GM19397 (cell line): Measurements from ENCODE around the gene LAMA4.

Experiments
- ATAC-seq: cut with Tn5 transposase; IDR thresholded peaks from one replicate; pipeline ENCODE4 v1.9.1; 2021; ENCODE audit warnings: mild to moderate bottlenecking, moderate library complexity; ENCODE audit not compliant: unreplicated experiment

LAMA4 gene

DNA sequence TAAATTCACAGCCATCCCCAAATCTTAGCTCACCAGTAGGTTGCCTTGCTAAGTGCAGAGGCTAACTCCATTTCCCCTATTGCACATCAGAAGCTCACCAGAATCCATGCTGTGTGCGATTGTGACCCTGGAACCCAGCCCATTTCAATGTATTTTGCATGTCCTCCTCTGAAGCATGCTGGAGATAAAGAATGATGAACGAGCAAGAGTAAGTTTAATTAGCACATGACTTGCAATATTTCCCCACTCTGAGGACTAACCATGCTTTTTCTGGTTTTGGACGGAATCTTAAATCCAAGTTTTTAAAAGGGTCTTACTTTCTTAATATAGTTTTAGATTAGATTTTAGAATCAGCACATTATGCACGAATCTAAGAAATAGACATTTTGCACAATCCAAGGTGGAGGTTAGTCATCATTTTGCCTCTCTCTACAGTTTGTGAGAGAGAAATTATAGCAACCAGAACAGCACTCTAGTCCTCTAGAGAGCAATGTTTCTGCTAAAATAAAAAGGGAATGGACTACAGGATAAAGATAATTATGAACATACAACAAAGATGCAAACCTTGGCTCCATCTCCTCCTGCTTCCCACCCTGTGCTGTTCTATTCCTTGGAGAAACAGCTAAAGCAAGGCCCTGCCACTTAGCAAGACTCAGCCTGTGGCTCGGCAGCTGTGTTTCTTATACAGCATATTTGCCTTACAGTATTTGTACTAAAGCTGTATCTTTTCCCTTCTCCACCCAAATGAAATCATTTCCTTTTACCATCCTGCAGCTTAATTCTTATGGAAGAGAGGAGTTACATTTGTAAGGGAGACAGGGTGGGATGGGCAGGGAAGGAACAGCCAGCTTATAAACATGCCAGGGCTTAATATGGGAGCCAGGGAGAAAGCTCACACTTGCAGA, 24.9 kb upstream of the LAMA4 start:
- ATAC-seq, result no peak

DNA sequence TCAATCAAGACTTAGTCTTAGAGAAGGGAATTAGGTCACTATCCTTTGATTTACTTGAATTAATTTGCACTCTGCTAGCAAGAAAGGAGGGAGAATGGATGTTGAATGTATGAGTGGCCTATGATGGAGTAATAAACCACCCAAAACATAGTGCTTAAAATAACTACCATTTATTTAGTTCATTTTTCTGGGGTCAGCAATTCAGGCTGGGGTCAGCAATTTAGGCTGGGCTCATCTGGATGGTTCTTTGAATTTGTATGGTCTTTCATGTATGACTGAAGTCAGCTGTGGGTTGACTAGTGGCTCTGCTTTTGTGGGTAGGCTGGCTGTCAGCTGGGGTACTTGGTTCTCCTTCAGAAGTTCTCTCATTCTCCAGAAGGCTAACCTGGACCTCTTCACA, 21.0 kb upstream of the LAMA4 start:
- ATAC-seq, result no peak

DNA sequence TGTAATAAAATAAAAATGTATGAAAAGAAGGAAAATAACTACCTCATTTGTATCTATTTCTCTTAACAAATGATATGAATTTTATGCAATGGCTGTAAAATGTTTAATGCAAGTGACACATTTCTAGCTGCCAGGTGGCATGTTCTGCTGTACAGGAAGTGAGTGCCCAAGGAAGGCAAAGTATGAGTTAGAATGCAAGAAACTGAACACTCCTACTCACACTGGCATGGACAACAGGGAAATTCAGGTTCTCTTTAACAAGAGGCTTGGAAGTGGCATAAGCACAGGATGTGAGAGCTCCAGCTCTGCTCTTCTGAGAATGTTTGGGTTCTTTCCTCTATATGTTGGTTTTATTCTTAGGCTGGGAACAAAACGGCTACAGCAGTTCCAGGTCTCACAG, 20.4 kb upstream of the LAMA4 start:
- ATAC-seq, result no peak

DNA sequence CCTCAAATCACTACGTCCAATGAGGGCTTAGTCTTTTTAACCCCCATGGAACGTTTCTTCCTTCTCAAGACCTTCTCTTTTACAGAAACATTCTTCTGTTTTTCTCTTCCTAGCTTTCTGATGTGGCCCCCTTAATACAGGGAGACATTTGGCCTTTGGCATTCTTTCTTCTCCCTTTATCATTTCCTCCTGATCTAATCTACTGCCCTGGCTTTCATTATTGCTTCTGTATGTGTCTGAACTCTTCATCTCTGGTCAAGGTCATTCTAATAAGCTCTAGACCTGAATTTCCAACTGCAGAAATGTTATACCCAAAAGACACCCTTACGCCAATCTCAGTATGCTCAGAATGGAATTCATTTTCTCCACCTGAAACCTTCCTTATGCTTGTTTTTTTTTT, 18.4 kb upstream of the LAMA4 start:
- ATAC-seq, result no peak

DNA sequence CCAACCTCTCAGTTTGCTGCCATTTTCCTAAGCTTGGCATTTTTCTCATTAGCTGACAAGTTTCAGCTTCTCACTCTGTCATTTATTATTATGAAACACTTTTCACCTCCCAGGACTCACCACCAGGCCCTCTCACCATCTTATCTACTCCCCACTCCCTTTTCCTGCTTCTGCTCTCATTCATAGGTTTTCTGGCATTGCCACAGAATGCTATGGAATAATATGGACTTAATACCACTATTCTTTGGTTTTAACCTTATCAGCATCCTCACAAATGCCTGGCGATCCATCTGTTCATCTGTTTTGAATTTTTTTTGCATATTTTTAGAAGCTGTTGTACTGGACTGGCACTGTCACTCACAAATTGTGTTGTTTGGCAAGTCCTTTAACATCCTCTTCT, 16.4 kb upstream of the LAMA4 start:
- no peak for ATAC-seq

DNA sequence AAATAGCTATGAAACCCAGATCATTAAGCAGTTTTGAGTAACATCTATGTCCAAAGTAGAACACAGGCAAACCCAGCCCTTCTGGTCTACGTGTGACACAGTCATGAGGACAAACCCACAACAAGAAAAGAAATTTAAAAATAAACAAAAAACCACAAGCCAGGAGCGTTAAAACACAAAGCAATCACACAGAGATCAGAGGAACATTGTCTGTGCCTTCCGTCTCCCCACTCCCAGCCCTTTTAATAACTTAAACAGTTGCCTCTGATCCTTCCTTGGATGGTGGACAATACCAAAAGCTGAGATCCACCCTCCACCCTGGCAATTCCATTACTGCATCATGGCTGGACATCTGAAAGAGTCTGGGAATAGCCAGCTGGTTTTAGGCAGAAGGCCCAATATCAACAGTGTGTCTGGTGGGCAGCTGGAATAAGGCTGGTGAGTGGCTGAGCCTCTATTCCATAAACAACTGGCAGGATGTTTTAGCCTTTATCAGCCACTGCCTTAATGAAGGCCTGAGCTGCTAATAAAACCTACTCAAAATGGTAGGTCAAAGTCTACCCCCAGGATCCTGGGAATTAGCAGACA, 15.7 kb upstream of the LAMA4 start:
- ATAC-seq, result no peak

DNA sequence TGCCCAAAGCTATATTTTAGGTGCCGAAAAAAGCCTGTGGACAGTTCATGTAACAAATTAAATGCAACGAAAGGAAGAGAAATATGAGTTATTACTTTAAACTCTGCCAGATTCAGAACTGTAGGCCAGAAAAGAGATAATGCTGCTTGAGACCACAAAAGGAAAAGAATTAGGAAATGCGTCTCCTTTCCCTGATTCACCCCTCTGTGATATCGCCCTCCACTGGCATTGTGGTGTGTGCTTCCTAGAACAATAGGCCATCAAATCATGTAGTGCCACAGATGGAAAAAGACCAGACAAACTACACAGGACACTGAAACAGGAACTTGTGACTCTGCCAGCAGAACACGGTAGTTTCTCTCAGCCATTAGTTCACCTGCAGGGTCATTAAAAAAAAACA, 14.7 kb upstream of the LAMA4 start:
- ATAC-seq, result no peak

DNA sequence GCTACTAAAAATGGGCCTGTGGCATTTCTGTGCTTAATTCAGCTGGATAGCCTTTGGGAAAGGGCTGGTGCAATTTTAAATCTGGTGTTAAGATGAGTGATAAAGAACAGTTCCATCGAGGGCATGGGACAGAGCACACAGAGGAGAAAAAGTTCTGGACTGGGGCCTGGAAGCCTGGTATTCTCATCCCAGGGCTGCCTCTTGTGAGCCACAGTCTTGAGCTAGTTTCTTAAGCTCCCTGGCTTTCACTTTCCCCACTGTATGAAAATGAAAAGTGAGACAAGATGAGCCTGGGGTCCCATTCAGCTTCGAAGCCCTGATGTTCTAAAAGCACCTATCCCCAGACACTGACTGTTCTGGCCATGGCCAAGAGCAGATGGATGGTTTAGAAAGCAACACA, 14.3 kb upstream of the LAMA4 start:
- ATAC-seq, result no peak

DNA sequence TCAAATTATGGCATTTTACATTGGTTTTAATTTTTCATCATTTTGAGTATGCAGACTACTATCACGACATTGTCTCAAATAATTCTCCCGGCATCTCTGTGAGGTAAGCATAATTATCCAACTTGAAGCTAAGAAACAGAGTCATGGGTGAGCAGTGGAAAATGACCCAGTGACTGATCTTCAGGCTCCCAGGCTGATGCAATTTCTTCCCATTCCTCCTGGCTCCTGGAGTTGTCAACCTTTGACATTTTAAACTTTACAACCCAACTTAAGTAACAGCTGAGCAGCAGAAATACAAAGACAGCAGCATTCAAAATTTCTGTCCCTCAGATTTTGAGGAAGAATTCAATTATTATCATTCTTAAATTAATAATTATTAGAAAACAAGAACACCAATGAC, 13.7 kb upstream of the LAMA4 start:
- no peak for ATAC-seq

DNA sequence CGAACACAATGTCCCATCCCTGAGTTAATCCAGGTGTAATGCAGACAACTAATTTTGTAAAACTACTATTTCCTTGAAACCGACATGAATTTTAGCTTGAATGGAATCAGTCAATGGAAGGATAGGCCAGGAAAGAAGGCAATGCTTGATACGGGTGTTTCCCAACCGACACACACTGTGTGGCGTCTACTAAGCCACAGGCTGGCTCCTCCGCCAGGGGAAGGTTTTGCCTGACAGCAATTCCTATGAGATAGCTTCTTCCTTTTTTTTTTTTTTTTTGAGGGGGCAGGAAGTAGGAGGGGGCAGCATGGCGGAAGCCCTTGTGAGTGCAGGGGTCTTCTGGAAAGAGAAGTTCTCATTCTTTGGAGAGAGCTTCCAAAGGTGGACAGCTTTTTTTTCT, 12.0 kb upstream of the LAMA4 start:
- no peak for ATAC-seq

DNA sequence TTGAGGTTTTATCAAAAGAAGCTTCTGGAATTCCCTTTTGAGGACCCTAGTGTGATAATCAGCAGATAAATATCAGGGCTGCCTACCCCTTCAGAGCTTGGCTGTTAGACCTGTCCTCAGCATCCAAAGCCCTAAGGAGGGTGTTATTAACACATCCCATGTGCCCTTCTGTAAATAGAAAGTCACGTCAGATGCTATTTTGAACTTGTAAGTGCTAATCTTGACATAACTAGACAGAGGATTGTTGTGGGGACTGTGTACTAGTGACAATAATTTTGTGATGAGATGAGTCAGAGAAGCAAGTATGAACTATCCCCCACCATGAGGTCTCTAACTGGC, 4.9 kb upstream of the LAMA4 start:
- no peak for ATAC-seq

DNA sequence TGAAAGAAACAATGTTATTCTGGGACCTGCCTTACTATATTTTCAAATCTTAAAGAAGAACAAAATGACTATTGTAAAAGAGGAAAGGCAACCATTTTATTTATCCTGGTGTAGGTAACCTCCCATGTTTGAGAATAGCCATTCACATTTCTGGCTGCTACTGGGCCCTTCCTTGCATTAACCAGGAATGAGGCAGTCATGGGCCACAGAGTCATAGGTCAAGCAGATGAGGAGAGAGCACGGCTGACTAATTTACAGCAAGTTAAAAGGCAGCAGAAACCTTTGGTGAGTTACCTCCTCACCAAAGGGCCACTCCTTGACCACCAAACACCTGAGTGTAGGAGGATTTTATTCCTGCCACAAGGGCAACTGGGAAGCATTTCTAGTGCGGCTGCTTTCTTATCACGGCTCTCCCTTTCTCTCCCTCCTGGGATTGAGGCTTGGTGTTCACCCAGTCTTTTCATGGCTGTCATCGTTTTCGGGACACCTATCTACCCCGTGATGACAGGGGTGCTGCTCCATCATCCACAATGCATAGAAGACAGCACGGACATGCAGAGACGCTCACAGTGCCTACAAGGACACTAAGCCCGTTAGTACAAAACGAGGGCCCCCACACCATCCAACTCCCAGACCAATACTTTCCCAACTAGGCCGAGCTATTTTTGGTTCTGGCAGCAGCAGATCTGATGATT, 4.4 kb upstream of the LAMA4 start:
- no peak for ATAC-seq

DNA sequence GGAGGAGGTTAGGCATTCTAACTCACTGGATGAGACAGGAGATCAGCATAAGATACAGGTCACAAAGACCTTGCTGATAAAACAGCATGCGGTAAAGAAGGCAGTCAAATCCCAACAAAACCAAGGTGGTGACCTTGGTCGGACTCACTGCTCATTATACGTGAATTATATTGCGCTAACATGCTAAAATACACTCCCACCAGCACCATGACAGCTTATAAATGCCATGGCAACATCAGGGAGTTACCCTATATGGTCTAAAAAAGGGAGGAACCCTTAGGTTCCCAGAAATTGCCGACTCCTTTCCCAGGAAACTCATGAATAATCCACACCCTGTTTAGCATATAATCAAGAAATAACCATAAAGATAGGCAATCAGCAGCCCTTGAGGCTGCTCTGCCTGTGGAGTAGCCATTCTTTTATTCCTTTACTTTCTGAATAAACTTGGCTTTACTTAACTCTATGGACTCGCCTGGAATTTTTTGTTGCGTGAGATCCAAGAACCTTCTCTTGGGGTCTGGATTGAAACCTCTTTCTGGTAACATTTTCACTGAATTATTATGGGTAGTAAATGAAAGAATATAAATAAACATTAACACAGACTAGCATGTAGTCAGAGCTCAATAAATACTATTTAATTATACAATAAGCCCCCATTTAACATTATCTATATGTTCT, 3.0 kb upstream of the LAMA4 start:
- no peak for ATAC-seq

DNA sequence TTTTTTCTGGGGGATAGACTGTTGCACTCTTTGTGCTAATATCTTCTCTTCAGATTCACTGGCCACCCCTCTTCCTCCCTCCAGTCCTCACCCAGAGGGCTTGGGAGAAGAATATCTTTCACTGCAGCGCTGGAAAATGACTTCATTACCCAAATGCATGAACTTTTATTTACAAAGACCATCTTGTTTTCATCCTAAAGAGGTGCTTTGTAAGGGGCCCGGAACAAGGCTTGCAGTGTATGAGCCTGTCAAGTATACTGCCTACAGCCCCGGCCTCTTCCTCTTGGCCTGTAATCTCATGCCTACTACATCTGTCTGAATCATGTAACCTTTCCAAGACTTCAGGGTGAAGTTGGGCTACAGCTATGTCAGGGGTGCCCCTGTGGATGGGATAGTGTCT, 554 bp upstream of the LAMA4 start:
- ATAC-seq, result no peak

DNA sequence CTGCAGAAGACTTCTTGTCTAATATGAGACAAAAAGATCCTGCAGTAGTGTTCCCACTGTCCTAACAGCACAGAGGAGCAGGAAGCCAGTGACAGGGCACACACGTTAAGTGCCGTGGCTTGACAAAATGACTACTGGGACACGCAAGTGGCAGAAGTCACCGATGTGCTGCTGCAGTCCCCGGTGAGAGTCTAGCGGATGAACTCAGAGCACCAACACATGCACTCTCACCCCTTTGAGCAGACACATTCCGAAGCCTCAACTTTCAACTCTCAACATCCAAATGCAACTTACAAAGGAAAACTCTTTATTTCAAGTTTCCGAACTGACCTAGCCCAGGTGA, 898 bp downstream of the LAMA4 start:
- ATAC-seq, result no peak

DNA sequence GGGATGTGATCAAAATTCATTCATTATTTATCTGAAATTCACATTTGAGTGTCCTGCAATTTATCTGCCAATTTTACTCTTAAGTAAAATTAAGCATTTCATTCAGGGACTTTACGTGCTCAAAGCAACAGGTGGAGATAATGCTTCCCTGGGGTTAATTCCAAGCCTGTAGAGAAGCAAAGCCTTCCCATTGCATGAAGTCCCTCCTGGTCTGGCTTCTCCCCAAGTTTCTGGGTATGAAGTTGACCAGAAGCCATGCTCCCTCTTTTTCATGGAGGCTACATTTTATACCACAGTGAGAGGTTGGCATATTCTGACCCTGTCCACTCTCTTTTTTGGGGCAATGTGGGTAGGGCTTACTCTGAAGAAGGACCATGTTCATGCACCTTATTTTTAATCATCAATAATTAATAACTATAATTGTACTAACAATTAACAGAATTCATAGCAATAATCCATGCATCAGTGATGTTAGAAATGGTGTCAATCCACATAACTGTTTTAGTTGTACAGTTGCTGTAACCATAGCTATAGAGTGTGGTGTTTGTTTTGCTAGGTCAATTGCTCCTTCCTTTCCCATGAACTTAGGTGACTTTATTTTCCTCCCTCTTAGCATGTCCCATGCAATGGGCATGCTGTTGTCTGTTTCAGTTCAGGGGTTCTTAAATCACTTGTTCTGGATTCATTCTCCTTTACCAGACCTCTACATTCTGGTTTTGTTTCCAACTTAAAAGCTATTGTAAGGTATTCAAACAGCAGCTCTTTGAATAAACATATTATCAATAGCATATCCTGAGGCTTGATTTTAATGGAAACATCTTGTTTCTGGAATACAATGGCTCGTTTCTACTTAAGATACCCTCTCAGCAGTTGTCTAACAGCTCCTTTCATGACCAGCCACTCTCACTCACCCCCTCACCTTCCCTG, 1.5 kb downstream of the LAMA4 start:
- ATAC-seq, result no peak

DNA sequence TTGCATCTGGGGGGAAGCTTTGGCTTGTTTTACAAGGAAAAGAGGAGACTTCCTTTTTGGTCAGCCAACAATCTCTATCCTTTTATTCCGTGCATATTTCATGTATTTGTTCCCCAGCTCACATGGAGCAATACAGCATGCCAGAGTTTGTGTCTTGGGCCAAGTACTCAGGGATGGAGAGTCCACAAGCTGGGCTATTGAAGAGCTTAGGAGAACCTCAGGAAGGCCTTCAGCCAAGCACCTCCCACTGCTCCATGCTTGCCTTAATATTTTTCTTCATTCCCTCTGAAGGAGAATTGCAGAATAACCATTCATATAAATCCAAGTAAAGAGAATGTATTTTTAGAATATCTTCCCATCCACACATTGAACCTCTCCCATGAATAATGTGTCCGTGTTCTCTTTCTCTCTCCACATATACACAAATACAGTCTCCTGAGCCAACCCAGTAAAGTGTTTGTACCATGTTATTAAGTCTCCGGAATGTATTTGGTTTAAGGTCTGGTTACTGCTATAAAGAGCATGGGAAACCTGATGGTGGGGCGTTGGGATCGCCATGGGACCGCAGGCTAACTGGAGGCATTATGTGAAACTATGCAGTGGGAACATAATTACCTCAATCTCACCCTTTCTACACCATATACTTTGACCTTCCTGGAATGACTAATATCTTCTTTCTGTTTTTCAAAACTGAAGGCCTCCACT, 3.0 kb downstream of the LAMA4 start:
- no peak for ATAC-seq

DNA sequence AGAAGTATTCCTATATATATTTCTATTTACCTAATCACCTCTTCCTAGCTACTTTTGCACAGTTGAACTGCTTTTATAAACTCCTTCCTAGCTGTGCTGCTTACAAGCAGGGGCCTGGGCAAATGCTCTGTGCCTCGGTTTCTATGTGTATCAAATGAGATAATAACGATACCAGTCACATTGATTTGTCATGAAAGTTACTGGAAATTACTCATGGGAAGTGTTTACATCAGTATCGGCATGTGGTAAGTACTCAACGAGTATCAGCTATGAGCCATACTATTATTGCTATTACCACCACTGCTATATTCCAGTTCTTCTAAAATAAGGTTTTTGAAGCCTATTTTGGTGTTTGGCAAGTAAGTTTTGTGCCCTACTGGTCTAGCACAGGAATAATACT, 4.9 kb downstream of the LAMA4 start:
- no peak for ATAC-seq

DNA sequence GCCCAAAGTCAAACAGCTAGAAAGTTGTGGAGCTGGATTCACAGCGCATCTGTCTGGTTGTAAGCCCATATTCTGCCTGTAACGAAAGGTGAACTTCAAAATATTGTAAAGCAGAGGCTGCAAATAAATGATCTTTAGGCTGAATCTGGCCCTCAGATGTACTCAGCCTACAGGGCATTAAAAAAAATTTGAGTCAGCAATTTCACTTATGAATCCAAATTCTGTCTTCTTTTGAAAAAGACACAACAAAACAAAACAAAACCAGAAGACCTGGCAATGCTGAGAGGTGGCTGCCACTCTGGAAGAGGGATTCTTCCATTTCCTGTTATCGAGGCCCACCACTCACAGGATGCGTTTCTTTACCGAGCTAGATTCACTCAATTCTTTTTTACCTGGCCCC, 7.1 kb downstream of the LAMA4 start:
- ATAC-seq, result no peak
